Stimulated activated CD8-positive, alpha-beta memory T cell treated with anti-CD3 and anti-CD28 coated beads, Interleukin-15, amount 100 ng/mL, for 48 hours (primary cell): ENCODE data around the gene SMIM35.

Source experiments
- DNase-seq, 2 donors: peaks; one replicate each; pipeline ENCODE4 v3.0.0-alpha.2; 2020; ENCODE audit warnings: low read depth in 2 of 2

The SMIM35 gene

DNA sequence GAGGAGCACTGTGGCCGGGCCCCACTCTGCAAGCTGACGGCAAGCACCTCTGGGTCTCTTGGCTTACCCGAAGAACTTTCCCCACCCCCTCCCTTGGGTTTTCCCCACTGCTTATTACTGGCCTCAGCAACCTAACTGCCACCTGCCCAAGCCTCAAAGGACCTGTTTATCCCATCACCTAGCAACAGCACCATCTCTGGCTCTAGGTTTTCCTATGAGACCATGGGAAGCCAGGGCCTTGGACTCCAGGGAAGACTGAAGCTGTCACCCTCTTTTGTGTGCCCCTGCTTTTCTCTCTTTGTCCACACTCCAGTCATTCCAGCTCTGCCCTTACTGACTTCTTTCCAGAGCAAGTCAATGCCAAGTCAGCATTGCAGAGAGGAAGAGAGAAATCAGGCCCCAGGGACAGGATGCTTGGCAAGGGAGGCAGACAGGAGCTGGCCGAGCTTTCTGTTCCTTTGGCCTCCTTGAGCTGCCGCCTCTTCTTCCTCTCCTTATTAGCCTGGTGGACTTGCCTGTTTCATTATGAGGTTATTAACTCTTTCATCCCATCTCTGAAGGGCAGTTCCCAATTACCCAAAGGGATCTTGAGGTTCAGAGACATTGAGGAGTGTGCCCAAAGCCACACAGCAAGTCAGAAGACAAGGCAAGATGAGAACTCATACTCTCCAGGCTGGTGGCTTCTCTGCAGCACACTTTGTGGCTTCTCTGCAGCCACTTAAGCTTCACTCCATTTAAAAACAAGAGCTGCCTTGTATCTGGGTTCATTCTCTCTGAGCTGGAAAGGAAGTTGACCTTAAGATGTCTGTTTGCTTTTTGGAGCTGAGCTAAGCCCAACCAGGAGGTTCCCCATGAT is at the start of gene SMIM35:
TSS of gene SMIM35 (minus strand) at position 51 of the 856 bp plus-strand sequence. CDS start 206 bp downstream, outside the sequence.
- DNase-seq, result no peak

DNA sequence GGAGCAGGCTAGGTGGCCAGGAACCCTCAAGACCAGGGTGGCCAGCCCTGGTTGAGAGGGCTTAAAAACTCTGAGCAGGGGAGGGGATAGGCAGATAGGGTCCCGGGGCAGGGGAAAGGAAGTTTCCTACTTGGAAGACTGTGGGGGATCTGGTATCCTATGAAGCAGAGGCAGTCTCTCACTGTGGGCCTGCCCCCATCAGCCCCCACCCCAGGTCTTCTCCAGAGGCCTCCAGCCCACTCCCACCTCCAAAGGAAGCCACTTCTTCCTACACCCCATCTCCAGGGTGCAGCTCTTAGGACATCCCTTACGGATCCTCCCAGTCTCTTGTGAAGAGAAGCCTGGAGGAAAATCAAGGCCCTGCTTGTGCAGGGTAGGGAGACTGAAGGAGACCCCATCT is 49.6 kb upstream of the SMIM35 start:
- DNase-seq, result no peak

- DNase-seq, result no peak
Observed at GRCh38 chr11:118135796-118136165, 49.0 kb upstream of the SMIM35 start.

GRCh38 chr11:118135051-118135795 is 48.5 kb upstream of the SMIM35 start:
- no peak for DNase-seq

DNA sequence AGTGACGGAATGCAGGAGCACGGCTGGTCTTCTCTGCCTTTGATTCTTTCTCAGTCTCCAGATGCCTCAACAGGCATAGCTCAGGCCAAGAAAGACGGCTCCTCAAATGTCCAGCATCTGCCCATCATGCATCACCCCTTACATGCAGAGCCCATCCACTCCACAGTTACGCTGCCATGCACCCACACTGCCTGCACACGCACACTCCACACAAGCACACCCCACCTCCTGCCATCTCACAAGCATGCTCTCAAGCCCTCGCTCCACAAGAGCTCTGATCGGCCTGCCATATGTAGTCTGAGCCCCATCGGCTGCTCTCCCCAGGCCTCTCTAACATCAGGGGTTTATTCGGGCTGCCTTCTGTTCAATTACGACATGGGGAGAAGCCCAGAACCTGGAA is 47.1 kb upstream of the SMIM35 start:
- no peak for DNase-seq

DNA sequence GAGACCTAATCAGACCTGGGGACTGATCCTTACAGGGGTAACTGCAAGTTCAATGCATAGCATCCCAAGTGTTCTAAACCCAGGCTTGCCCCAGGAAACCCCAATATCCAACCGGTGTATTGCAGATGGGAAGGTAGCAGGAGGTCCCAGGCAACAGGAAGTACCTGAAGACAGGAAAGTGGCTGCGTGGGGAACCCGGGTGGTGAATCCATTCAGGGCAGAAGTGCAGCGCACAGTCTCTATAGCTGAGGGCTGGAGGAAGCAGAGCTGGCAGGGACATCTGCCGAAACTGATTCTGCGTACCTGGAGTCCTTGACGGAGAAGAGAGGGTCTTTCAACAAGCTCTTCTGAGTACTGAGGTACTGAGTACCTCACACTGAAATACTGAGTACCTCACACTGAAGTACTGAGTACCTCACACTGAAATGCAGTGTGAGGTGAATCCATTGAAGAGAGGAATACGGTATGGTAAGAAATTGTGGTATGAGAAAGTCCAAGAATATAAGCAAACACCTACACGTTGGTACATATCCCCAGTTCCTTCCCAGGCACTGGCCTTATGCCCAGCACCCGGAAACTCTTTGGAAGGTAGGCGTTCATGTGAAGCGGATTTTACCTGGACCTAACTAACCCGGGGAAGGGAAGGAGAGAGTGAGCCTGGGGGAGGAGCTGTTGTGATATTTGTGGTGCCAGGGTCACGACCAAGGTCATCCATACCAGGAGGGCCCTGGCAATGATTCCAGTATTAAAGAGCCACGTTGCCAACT is 45.8 kb upstream of the SMIM35 start:
- no peak for DNase-seq

DNA sequence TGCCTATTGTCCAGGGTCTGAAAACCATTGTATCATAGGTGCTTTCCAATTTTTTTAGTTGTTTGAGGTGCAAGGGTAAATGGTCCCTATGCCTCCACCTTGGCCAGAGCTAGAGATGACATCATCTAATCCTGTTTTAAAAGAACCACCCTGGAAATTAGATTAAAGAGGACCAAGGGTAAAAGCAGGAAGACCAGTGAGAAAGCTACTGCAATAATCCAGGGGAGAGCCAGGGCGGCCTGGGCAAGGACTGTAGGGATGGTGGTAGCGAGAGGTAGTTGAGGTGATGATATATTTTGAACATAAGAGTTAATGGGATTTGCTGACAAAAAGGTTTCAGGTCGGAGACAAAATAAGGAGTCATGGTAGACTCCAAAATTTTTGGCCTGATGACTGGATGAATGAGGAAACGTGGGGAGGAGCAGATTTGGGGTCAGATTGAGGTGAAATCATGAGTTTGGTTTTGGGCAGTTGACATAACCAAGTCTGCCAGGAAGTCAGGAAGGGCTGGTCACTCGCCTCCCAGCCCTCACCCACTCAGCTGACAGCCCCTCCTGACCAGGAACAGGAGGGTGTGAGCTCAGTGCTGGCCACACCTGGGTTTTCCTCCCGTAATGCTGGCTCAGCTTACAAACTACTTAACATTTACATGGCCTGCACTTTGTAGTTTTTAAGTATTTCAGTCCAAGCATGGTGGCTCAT is 42.9 kb upstream of the SMIM35 start:
- no peak for DNase-seq

DNA sequence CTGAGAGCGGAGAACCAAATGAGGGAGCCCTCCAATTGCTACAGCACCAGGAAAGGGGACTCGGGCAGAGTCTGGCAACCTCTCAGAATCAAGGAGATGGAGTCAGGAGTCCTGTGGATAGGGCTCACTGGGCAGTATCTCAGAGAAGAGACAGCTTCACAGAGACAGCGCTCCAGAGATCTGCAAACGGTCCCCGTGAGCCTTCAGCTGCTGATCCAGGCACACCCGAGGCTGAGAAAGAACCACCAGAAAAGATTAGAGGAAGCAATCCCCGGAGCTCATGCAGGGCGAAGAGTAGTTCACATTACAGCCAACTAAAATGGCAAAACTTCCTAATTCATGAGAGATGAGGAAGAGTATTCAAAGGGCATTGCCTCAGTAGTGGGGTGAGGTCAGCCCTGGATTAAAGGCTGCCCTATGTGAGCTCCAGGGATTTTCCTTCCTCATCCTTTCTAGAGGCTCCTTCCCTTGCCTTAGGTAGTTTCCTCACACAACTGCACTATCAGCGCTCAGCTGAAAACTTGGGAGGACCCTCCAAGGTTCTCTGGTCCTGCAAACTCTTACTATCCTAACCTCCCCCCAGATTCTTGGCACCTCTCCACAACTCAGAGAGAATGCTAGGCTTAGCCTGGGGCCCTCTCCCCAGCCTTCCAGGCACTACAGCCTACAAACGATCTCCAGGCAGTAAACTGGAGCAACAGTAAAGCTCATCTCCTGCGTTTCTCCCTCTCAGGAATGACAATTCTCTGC is 42.1 kb upstream of the SMIM35 start:
- DNase-seq, result no peak

GRCh38 chr11:118128310-118128709 is 41.5 kb upstream of the SMIM35 start:
- DNase-seq, result no peak

DNA sequence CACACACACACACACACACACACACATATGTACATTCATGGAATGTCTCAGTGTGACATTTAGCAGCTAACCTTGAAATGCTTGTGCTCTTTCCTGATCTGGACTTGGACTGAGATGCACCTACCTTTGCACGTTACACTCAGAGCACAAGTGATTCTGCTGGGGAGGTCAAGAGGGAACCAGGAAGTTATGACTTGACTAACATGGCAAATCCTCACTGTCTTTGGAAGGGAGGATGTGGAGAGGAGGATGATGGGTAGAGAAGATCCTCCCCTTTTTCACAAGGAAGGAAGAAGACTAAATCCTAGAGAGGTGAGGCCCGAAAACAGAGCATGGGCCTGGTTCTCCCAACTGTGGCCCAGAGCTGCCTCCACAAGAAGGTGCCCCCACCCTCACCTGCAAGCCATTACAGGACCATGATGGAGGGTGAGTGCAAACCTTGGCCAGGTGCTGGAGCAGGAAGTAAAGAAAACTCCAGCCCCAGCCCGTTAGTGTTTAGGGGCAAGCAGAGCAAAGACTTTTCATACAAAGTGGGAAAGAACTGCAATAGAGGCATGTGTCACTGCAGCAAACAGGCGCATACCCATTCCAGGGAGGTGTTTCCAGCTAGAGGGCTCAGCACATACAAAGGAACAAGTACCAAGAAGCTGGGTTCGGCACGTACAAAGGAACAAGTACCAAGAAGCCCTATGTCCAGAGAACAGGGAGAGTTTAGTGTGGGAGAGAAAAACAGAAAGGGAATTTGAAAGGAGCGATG is 39.5 kb upstream of the SMIM35 start:
- DNase-seq, result no peak

DNA sequence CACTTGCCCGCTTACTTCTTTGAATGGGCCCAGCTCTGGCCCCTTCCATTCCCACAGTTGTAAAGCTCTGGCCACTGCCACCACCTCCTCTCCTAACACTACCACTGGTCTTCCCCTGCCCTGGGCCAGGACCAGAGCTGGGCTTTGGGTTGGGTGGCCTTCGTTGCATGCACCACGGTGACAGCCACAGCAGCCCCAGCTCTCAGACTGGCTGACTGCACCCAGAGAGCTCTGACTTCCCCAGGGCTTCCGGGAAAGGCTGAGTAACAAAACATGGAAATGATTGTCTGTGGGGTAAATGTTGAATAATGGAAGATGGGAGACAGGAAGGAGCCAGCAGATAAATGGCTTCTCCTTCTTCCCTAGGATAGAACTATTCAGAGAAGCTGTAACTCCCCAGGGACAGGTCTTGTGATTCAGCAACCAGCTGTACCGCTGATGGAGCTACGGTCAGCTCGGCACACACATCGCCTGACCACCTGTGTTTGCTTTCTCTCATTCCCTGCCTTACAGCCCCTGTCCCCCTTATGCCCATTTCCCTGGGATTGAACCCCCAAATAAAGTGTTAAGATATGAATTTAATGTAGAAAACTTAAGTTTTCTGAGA is 38.3 kb upstream of the SMIM35 start:
- DNase-seq, result no peak

- DNase-seq, result no peak
Observed at GRCh38 chr11:118120793-118121192, 34.0 kb upstream of the SMIM35 start.

GRCh38 chr11:118117790-118118601 is 31.2 kb upstream of the SMIM35 start:
- peak in 1 of 2 donors; percentile 45 for DNase-seq

DNA sequence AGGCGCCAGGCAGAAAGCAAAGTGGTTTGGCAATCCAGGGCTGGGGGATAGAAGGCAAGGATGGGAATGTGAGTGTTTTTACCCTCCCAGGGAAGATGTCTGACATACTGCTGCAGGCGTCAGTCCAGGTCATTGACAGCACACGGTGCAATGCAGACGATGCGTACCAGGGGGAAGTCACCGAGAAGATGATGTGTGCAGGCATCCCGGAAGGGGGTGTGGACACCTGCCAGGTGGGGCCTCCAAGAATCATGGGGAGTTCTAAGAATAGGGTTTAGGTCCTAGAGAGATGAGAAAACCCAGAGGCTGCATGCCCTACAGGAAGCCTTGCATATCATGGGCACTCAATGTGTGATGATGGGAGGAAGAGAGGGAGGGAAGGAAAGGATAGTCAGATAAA is 28.3 kb upstream of the SMIM35 start:
- DNase-seq, result no peak

DNA sequence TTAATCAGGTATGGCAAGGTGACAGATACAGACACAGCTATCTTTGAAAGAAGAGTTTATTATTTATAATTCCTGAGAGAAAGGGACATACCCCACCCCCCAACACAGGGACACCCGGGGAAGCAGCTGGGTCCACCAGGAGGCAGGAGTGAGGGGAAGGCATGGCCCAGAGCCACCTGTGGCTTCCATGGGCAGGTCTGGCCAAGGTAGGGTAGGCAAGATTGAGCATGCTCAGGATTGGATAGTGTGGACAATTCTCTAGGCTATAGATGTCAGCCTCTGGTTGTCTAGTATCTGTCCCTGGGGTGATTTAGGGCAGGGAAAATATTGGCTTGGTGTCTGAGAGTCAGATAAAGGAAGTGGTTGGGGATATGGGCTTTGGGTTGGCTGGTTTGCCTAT is 27.5 kb upstream of the SMIM35 start:
- no peak for DNase-seq

GRCh38 chr11:118112711-118113430 is 26.1 kb upstream of the SMIM35 start:
- no peak for DNase-seq

DNA sequence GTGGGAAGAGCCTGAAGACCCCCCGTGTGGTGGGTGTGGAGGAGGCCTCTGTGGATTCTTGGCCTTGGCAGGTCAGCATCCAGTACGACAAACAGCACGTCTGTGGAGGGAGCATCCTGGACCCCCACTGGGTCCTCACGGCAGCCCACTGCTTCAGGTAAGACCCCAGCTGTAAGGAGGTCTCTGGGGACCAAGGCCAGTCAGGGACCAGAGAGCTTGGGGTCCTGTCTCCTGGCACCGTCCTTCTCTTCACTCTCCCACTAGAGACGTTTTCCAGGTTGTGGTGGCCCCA is 24.9 kb upstream of the SMIM35 start:
- DNase-seq, result no peak

DNA sequence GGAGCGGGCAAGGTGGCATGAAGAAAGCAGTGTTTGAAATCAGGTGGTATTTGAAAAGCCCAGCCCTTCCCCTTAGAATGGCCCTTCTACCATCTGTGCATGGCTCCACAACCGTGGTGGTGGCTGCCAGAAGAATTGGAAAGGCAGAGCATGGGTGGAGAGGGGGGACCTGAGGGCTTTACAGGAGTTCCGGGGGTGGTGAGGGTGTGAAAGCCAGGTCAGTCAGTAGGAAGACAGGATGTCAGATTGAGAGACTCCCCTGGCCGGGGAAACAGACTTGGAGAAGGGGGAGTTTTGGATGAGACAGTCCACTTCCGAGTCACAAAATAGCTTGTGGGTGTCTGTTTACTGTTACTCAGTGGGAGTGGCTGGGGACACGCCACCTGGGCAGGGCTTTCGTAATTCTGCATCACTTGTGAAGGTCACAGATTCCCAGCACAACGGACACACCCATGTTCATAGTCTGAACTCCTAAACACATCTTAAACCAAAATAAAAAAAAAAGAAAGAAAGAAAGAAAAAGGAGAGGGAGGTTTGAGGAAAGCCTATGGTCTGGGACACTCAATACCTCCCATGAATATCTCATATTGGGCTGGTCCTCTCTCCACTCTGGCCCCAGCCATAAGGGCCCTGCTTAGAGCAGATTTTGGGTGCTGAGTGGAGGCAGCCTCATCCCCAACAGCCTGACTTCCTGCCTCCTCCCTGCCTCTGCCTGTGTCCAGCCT is 24.4 kb upstream of the SMIM35 start:
- DNase-seq, result no peak
